Peyer's patch (tissue), 4 donors: ENCODE results near the gene DOCK1. TPM values are rescaled to one million over a fixed set of nuclear protein-coding genes. Genes with fewer than 3 reads are reported as not detected.

Experiments used
- DNase-seq, 3 donors: peaks; one replicate each; pipeline ENCODE4 v3.0.0-alpha.2; 2017 to 2019
- H3K27ac ChIP-seq, 4 donors: fragments of 200-600 bp; sonication (generic); one replicate each; pipeline ENCODE4 v1.5.1; 2016 to 2019
- H3K27me3 ChIP-seq, 2 donors: fragments of 200-600 bp; sonication (generic); one replicate each; pipeline ENCODE4 v1.5.1; 2019
- H3K36me3 ChIP-seq, 3 donors: fragments of 200-600 bp; sonication (generic); one replicate each; pipeline ENCODE4 v1.5.1; 2016 to 2019
- H3K4me1 ChIP-seq, 4 donors: fragments of 200-600 bp; sonication (generic); one replicate each; pipeline ENCODE4 v1.5.1; 2016 to 2019
- H3K4me3 ChIP-seq, 4 donors: fragments of 200-600 bp; sonication (generic); 1 replicate in 3 of 4; 2 replicates in 1 of 4; pipeline ENCODE4 v1.5.1; 2016 to 2019; ENCODE audit warnings: mild to moderate bottlenecking in 1 of 4
- H3K9me3 ChIP-seq, 4 donors: fragments of 200-600 bp; sonication (generic); one replicate each; pipeline ENCODE4 v1.5.1; 2016 to 2019; ENCODE audit warnings: mild to moderate bottlenecking in 1 of 4
- CTCF ChIP-seq, 6 experiments: fragments of 450-650 bp in 4 of 6; fragments of 200-600 bp in 2 of 6; sonication (generic) in 1 of 6; IDR thresholded peaks; one replicate each; pipeline ENCODE4 v1.5.1; 2017 to 2019; ENCODE audit warnings: antibody characterized with exemption in 6 of 6, mild to moderate bottlenecking in 3 of 6, moderate library complexity in 1 of 6
- POLR2A ChIP-seq, 2 donors: fragments of 450-650 bp; IDR thresholded peaks; one replicate each; pipeline ENCODE4 v1.5.1; 2017; ENCODE audit warnings: antibody characterized with exemption in 2 of 2, mild to moderate bottlenecking in 2 of 2, moderate library complexity in 2 of 2
- total RNA-seq, 4 donors: library from RNA; depleted of rRNA; stranded (reverse); fragments of >200 nt; gene quantifications; one replicate each; pipeline ENCODE4 v1.1.0, GENCODE V29; 2016

The DOCK1 gene
- total RNA-seq, 4 donors from 2014 or later = 42.0 to 117 (median 92.2) TPM

- TF ChIP-seq POLR2A (IDR thresholded peaks at IDR 0.05) = no peak
- TF ChIP-seq CTCF (IDR thresholded peaks at IDR 0.05) = no peak
Observed at GRCh38 chr10:127447197-127447596, 542.0 kb downstream of the DOCK1 start.

GRCh38 chr10:127449490-127449889, 544.3 kb downstream of the DOCK1 start:
- no peak overlapping the region for H3K27ac ChIP-seq
- H3K9me3 ChIP-seq = no peaks in the 10 kb centered on the region
- H3K27me3 ChIP-seq = no peaks in the 10 kb centered on the region
- no peak for TF ChIP-seq CTCF (IDR thresholded peaks at IDR 0.05)
- TF ChIP-seq POLR2A (IDR thresholded peaks at IDR 0.05) = no peak
- H3K36me3 ChIP-seq = peaks cover 0 to 58% (median 0%) of the 10 kb centered on the region in 3 donors
- H3K4me1 ChIP-seq = no peaks in the 10 kb centered on the region
- no peak overlapping the region for H3K4me3 ChIP-seq
- DNase-seq = no peak

More at GRCh38 chr10:127447197-127447596, 542.0 kb downstream of the DOCK1 start:
- H3K4me1 ChIP-seq = no peaks in the 10 kb centered on the region
- H3K36me3 ChIP-seq = peaks cover 0 to 61% (median 0%) of the 10 kb centered on the region in 3 donors
- no peak for DNase-seq
- H3K27me3 ChIP-seq = no peaks in the 10 kb centered on the region
- no peaks in the 10 kb centered on the region for H3K9me3 ChIP-seq
- no peak overlapping the region for H3K27ac ChIP-seq
- no peak overlapping the region for H3K4me3 ChIP-seq

GRCh38 chr10:127450644-127451043, 545.4 kb downstream of the DOCK1 start:
- no peaks in the 10 kb centered on the region for H3K9me3 ChIP-seq
- TF ChIP-seq CTCF (IDR thresholded peaks at IDR 0.05) = no peak
- TF ChIP-seq POLR2A (IDR thresholded peaks at IDR 0.05) = no peak
- DNase-seq = no peak
- no peak overlapping the region for H3K4me3 ChIP-seq
- no peak overlapping the region for H3K27ac ChIP-seq
- H3K27me3 ChIP-seq = no peaks in the 10 kb centered on the region
- peaks cover 0 to 46% (median 0%) of the 10 kb centered on the region in 3 donors for H3K36me3 ChIP-seq
- no peaks in the 10 kb centered on the region for H3K4me1 ChIP-seq

GRCh38 chr10:127451628-127452027, 546.4 kb downstream of the DOCK1 start:
- DNase-seq = no peak
- TF ChIP-seq POLR2A (IDR thresholded peaks at IDR 0.05) = no peak
- no peak for TF ChIP-seq CTCF (IDR thresholded peaks at IDR 0.05)
- Histone ChIP-seq H3K9me3 (no peaks in the 10 kb centered on the region), H3K4me1 (no peaks in the 10 kb centered on the region), H3K27me3 (no peaks in the 10 kb centered on the region), H3K4me3 (no peak overlapping the region), H3K36me3 (peaks cover 0 to 43% (median 0%) of the 10 kb centered on the region in 3 donors), H3K27ac (no peak overlapping the region)

GRCh38 chr10:127452568-127452967, 547.3 kb downstream of the DOCK1 start:
- no peaks in the 10 kb centered on the region for H3K9me3 ChIP-seq
- no peaks in the 10 kb centered on the region for H3K27me3 ChIP-seq
- TF ChIP-seq POLR2A (IDR thresholded peaks at IDR 0.05) (no peak), CTCF (IDR thresholded peaks at IDR 0.05) (no peak)
- H3K4me1 ChIP-seq = no peaks in the 10 kb centered on the region
- H3K36me3 ChIP-seq = peaks cover 0 to 37% (median 0%) of the 10 kb centered on the region in 3 donors
- no peak for DNase-seq
- H3K4me3 ChIP-seq = no peak overlapping the region
- no peak overlapping the region for H3K27ac ChIP-seq

- no peaks in the 10 kb centered on the region for H3K27me3 ChIP-seq
- no peak overlapping the region for H3K4me3 ChIP-seq
Observed at GRCh38 chr10:127453706-127454105, 548.5 kb downstream of the DOCK1 start.

More at GRCh38 chr10:127453706-127454105, 548.5 kb downstream of the DOCK1 start:
- TF ChIP-seq POLR2A (IDR thresholded peaks at IDR 0.05) (no peak), CTCF (IDR thresholded peaks at IDR 0.05) (no peak)
- DNase-seq = no peak
- Histone ChIP-seq H3K36me3 (peaks cover 0 to 26% (median 0%) of the 10 kb centered on the region in 3 donors), H3K27ac (no peak overlapping the region), H3K4me1 (no peaks in the 10 kb centered on the region), H3K9me3 (no peaks in the 10 kb centered on the region)
